ENCODE measurements around the gene ZNF438.
"Not testable (repeated sequence)": the region's sequence is repeated elsewhere in the genome, so short reads cannot be mapped to it uniquely, and the experiment has no call there.

Gene ZNF438, protein sequence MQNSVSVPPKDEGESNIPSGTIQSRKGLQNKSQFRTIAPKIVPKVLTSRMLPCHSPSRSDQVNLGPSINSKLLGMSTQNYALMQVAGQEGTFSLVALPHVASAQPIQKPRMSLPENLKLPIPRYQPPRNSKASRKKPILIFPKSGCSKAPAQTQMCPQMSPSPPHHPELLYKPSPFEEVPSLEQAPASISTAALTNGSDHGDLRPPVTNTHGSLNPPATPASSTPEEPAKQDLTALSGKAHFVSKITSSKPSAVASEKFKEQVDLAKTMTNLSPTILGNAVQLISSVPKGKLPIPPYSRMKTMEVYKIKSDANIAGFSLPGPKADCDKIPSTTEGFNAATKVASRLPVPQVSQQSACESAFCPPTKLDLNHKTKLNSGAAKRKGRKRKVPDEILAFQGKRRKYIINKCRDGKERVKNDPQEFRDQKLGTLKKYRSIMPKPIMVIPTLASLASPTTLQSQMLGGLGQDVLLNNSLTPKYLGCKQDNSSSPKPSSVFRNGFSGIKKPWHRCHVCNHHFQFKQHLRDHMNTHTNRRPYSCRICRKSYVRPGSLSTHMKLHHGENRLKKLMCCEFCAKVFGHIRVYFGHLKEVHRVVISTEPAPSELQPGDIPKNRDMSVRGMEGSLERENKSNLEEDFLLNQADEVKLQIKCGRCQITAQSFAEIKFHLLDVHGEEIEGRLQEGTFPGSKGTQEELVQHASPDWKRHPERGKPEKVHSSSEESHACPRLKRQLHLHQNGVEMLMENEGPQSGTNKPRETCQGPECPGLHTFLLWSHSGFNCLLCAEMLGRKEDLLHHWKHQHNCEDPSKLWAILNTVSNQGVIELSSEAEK

GRCh38 chr10:31031558-31032257 is at the start of gene ZNF438:
ZNF438 (minus strand) TSS chr10:31031865; CDS start chr10:30877034, 154,831 bp downstream.
- peak; percentile 58 for DNase-seq

DNA sequence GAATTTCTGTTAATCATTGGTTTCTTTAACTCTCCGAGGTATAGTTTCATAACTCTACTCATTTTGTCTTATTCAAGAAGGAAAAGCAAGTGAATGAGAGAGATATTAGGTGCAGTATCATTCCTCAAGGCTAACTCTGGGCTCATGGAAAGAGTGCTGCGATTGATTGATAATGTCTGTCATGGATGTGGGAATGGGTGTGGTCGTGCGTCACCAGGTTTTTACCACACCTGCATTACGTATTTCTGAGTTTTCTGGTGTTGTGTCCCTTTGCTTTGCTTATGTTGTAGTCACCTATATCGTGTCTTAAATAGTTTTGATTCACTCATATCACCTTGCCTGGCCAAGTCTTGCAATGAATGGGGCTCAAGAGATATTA is 44.9 kb upstream of the ZNF438 start:
- no peak for DNase-seq

DNA sequence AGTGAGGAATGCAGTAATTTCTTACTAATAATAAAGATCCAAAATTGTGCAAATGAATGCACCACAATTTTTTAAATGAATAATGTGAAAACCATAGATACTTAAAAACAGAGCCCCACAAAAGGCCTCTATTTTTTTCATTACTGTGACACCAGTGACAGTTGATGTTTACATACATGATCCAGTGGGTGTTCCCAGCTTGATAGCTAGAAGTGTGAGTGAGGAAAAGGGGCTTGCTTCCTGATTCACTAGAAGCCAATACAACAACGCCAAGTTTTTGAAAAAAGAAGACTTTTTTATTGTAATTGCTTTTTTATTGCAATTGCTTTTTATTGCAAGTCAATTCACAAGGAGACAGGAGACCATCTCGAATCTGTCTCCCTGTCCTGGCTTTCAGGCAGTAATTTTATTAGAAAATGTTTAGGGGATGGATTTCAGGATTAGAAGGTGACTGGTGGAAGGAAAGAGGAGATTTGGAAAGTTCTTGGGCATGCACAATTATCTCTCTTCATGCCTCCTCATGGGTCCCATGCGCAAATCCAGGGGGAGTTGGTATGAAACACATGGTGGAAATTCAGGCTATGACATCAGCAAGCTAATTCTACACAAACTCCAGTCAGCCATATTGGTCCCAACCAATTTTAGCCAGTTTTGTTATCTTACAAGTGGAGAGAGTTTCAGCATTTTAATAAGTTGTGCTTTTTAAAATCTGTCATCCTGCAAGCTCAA is 44.4 kb upstream of the ZNF438 start:
- no peak for DNase-seq

GRCh38 chr10:31075434-31075833 is 43.8 kb upstream of the ZNF438 start:
- DNase-seq, result no peak

DNA sequence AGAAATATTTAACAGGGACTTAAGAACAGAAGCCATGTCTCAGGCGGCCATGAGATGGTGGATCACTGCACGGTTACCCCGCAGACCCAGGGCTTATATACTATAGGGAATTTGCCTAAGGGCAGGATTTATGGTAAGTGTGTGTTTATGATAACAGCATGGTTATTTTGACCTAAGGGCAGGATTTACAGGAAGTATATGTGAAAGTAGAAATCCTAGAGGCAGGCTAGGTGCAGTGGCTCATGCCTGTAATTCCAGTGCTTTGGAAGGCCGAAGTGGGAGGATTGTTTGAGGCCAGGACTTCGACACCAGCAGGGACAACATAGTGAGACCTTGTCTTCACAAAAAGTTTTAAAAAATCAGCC is 43.0 kb upstream of the ZNF438 start:
- DNase-seq, result no peak

DNA sequence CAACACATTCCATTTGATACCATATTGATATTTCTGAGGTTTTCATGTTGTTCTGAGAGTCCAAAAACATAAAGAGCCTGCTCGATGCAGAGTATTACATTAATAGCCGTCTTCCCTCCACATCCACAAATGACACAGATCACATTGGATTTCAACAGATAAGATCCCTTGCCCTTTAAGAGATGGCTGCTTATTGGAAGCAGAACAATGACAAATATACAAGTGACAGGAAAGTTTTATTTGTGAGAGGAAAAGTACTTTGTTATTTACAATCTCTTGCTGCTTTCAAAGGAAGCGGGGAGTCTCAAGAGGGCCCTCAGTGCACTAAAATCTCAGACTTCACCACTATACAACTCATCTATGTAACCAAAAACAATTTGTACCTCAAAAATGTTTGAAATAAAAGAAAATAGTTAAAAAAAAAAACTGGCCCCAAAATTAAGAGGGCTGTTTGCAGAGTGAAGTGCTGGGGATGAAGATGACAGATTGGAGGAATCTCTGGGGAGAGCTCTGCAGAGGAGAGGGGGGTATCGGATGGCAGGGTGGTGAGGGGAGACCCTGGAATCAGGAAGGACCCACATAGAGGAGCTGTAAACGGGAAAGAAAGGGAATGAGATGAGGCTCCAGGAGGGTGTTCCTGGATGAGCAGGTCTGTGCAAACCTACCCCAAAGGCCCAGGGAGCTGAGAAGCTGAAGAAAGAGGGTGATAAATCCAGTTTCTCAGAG is 42.5 kb upstream of the ZNF438 start:
- DNase-seq, result no peak

DNA sequence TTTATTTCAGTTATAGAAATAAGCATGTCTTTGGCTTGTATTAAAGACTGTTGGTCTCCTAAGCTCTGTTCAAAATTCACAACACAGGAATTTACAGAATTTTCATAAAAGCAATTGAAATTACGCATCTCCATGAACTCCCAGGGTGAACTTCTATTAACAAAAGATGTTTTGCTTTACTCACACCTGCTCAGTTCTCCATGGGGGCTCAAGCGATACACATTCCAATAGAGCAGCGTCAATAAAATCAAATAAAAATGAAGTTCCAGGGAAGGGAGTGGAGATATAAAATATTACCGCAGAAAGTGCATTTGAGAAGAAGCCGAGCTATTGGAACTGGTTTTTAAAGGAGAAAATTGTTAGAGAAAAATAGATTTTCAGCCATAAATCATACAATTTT is 41.5 kb upstream of the ZNF438 start:
- no peak for DNase-seq

GRCh38 chr10:31072451-31072850 is 40.8 kb upstream of the ZNF438 start:
- no peak for DNase-seq

DNA sequence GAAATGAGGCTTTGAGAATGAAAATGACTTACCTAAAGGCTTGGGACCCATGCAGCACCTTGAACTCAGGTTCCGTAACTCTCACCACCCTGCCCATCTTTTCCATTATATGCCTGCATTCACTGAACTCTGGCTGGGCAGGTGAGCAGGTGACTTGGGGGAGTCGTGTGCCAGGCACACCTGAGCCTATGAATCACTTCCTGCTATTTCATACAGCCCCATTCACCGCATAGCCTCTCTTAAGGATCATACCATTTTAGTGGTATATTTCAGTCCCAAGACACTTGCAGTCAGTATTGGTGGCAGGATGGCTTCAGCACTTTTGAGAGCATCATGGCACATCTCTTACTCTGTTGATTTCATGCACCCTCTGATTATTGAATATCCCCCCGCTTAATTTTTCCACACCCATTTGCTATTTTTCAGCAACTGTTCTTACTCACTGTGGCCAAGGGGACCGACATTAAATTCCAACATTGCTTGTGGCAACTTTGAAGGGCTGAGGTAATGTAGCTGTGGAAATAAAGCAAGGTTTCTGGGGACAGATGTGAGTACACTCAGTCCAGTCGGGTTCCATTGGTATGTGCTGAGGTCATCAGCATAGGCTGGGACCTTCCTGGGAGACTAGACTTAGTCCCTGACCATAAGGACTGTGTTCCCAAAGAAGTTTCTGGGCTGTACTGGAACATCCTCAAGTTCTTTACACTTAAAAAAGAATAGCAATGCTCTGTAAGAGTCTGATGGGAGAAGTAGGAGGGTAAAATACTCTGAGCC is 39.8 kb upstream of the ZNF438 start:
- DNase-seq, result no peak

- no peak for DNase-seq
Observed at GRCh38 chr10:31070691-31071090, 39.0 kb upstream of the ZNF438 start.

DNA sequence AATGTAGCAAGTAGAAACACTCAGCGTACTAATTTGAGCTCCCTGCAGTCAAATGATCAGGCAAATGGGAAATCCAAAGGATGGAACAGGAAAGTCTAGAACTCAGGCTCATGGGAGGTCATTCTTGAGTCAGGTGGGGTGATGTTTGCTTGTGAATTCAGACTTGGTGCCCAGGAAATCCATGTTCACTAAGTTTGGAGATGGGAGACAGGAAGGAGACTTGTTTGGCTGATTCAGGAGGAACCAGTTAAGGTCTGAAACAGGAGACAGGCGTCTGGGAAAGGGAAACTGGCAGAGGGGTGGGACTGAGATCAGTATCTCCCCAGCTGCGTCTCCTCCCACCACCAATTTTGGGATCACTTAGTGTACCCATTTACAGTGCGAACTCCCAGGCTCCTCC is 38.4 kb upstream of the ZNF438 start:
- DNase-seq, result no peak

DNA sequence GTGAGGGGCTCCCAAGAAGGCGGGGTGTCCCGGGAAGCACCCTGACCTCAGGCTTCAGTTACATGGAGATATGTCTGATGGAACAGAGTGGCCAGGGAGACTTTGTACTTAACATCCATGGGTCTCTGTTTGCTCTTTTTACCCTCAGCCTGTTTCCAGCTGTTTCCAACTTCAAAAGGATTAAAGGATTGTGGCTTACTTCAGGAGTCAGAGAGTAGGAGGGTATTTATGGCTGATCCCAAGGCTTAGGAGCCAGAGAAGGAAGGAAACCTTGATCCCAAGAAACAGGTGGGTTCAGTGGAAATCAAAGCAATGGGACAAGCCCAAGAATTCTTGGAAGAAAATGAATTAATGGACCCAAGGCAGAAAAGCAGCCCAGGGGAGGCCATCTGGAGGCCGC is 37.7 kb upstream of the ZNF438 start:
- no peak for DNase-seq

DNA sequence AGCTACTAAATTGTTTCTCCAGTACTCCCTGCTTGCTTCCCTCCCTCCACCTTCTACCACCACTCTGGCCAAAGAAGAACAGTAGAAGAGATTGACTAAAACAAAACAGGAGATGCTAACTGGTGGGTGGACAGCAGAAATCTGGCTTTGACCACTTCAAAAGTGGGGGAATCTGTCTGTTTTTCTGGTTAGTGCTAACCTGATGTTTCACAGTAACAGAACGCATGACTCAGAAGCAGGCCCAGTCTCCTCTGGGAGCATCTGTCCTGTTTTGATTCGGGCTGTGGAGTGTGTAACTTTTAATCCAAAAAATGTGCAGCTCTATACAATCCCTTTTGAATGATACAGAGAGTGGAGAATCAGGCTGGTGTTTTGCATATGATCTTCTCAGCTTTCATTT is 32.7 kb upstream of the ZNF438 start:
- DNase-seq, result no peak

DNA sequence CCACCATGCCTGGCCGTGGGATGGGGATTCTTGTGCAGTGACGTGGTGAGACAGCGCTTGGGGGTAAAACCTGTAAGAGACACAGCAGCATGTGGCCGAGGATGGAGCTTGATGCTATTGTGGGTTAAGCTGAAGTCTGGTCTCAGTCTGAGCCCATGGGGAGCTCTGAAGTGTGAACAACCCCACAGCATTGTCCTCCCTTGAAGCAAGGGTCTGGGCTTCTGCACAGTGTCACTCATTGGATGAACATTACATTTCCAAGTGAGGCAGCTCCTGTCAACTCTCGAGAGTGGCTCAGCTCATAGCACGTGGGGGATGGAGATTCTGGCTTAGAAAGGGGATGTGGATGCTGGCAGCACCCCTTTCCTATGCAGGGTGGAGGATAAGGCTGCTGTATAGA is 32.2 kb upstream of the ZNF438 start:
- no peak for DNase-seq

GRCh38 chr10:31062856-31063255 is 31.2 kb upstream of the ZNF438 start:
- DNase-seq, result no peak

DNA sequence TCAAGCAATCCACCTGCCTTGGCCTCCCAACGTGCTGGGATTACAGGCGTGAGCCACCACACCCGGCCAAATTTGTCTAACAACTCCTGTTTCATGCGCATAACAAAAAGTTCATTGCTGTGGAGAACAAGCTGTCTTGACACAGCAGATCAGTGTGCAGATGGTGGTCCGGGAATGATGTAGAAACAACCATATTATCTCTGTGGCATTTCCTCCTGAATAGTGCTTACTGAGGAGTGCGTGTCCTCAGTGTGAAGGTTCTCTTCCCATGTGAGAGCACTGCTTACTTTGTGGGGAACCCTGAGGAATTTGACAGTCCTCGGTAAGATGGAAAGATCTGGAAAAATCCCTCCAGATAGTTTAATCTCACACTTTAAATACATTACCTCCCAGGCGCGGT is 30.3 kb upstream of the ZNF438 start:
- DNase-seq, result no peak

DNA sequence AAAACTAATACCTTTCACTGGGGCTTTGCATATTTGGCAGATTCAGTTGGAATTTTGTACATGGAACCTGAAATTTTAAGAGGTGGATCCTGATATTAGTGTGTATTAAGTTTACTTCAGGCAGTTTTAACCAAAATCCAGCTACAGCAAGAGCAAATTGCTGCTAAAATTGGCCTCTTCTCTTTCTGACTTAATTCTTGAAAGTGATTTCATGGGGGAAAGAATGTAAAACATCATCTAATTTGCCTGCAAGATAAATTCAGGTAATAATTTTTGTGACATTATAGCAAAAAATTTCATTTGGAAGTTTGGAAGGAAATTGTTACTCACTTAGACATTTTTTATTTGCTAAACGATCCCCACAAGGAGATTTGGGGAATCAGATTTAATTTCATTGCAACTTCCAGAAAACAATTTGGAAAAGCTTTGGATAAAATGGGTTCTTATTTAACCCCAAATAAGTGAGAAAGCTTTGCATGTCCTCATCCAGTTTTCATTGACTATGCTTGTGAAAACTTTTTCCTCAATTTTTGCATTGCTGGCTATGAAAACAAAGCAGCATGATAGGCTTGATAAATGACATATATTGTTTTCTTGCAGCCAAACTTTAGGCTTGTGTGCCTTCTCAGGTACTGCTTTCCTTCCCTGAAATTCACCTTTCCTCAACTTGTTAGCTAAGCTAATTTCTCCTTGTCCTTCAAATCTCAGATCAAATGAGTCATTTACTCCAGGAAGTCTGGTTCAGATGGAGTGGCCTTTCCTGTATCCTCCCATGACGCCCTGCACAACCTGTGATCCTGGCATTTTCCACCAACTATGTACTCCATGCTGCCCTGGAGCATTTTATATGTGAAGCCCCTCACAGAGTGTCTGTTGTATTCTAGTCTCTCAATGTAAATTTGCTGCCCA is 27.4 kb upstream of the ZNF438 start:
- DNase-seq, result no peak

DNA sequence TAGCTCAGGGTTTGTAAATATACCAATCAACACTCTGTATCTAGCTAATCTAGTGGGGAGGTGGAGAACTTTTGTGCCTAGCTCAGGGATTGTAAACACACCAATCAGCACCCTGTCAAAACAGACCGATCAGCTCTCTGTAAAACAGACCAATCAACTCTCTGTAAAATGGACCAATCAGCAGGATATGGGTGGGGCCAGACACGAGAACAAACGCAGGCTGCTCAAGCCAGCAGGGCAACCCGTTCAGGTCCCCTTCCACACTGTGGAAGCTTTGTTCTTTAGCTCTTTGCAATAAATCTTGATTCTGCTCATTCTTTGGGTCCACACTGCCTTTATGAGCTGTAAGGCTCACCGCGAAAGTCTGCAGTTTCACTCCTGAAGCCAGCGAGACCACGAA is 25.0 kb upstream of the ZNF438 start:
- DNase-seq, result not testable (repeated sequence)

- DNase-seq, result no peak
Observed at GRCh38 chr10:31055573-31056251, 24.0 kb upstream of the ZNF438 start.

- DNase-seq, result no peak
Observed at GRCh38 chr10:31051703-31052102, 20.0 kb upstream of the ZNF438 start.
